NCI-H1417 treated with DMSO at 0.1 percent for 48 hours (cell line): ENCODE results near the gene ATP9B.
"Not testable (repeated sequence)": the region's sequence is repeated elsewhere in the genome, so short reads cannot be mapped to it uniquely, and the experiment has no call there.

Source experiments
- DNase-seq: peaks from one replicate; lab custom pipeline; 2025; lab: John Stamatoyannopoulos, UW

The ATP9B gene

GRCh38 chr18:79278896-79279295 lies 209.7 kb downstream of the ATP9B start:
- no peak for DNase-seq

GRCh38 chr18:79283131-79283810 lies 214.1 kb downstream of the ATP9B start:
- peak; percentile 91 for DNase-seq

GRCh38 chr18:79283929-79284328 lies 214.7 kb downstream of the ATP9B start:
- no peak for DNase-seq

DNA sequence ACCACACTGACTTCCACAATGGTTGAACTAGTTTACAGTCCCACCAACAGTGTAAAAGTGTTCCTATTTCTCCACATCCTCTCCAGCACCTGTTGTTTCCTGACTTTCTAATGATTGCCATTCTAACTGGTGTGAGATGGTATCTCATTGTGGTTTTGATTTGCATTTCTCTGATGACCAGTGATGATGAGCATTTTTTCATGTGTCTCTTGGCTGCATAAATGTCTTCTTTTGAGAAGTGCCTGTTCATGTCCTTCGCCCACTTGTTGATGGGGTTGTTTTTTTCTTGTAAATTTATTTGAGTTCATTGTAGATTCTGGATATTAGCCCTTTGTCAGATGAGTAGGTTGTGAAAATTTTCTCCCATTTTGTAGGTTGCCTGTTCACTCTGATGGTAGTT lies 216.0 kb downstream of the ATP9B start:
- DNase-seq = not testable (repeated sequence)

- not testable (repeated sequence) for DNase-seq
Observed at GRCh38 chr18:79290409-79290808, 221.2 kb downstream of the ATP9B start.

DNA sequence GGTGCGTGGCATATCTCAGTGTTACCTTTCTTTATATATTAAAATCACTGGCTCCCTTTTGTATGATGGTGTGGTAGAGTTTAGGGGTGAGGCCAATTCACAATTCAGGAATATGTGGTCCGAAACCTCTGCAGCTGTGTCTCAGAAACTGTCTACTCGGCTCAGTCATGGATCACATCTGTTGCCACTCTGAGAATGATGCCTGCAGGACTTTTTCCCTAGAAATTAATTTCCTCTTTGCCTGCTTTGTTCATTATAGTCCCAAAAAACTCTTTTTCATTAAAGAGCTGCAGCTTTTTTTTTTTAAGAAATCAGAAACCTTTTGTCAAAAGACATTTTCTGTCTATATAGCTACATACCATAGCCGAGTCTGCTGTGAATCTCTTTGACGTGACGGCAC lies 221.7 kb downstream of the ATP9B start:
- DNase-seq = no peak

- no peak for DNase-seq
Observed at GRCh38 chr18:79294235-79294634, 225.0 kb downstream of the ATP9B start.

DNA sequence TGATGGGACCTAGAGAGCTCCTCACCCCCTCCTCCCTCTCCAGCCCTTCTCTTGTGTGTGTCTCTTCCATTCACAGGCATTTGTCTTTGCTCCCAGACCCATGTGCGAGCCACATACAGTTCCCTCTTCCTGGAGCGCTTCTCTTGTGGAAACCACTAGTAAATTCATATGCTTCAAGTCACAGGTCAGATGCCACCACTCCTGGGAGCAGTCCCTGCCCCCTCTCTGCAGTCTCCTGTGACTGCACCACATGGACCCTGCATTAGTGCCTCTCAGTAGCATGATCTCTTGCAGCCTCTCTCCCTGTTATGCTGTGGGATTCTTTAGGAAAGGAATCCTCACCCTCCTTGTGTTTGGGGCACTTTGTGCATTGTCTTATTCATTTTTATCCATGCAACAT lies 230.1 kb downstream of the ATP9B start:
- no peak for DNase-seq

GRCh38 chr18:79299711-79300110 lies 230.5 kb downstream of the ATP9B start:
- no peak for DNase-seq

DNA sequence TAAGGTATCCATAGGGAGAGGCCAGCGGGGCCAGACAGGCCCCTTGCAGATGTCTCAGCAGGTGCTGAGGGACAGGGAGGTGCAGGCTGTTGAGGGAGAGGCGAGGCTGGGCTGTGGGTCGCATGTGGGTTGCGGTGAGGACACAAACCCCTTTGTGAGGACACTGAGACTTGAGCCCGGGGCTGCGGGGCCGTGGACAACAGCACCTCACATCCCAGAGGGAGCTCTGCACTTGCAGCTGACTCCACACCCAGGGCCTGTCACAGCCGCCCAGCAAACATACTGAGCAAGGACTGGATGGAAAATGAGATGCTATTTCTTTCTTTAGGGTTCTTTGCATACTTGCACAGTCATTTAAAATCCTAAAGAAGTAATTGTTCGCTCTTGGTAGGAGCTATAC lies 231.2 kb downstream of the ATP9B start:
- DNase-seq = no peak

DNA sequence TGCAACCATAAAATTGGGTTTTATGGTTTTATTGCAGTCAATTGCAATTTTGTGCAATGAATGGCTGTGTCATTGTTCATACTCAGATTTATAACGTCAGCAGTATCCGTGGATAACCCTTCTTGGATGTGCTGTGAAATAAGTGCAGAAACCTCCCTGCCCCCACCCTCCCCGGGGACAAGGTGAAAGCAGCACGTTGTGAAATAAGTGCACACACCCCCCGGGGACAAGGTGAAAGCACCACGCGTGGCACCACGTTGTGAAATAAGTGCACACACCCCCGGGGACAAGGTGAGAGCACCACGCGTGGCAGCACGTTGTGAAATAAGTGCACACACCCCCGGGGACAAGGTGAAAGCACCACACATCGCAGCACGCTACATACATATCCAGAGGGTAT lies 232.9 kb downstream of the ATP9B start:
- DNase-seq = no peak

GRCh38 chr18:79305911-79306310 lies 236.7 kb downstream of the ATP9B start:
- no peak for DNase-seq

DNA sequence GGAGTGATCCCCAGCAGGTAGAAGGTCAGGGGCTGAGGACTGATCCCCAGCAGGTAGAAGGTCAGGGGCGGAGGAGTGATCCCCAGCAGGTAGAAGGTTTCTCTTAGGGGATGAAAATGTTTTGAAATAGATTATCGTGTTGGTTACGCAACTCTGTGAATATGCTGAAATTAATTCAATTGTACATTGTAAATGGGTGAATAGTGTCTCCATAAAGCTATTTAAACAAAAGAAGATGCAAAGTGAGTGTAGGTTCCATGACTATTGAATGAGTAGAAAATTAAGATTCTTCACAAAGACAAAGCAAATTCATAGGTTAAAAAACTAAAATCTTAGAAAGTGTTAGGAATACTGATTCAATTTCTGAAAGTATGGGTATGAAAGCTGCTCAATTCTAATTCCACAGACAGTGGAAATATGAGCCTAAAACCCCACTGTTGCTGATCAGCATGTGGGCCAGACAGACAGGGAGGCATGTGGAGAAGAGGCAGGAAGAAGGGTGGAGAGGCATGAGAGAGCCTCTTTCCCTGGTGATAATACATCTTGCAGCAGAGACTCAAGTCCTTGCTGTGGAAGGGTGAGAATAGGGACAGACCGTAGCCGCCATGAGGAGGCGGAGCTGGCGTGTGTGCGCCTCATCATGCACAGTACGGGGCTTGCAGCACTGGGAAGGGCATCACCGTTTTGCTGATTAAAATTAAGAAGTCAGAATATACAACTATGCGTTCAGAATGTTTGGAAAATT lies 240.6 kb downstream of the ATP9B start:
- no peak for DNase-seq

DNA sequence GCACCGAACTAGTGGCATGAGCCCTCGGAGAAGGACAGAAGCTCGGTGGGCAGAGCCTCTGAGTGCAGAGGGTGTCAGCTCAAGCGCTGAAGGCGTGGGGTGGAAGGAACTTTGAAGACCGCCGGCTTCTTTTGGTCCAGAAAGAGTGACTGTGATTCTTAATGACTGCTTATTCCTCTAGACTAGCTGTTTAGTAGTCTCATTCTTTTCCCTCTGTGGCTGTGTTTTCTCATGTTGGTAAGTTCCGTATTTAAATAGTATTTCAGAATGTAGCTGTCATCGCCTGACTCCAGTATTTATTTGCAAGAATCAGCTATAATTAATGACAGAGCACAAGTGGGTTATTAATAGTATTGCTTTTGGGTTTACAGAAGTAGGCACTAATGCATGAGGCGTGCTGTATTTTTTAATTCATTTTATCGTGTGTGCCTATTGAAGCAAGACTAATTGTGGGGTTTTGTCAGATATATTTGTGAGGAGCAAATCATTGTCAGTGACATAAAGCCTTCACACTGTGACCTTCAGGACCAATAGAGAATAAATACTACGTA lies 245.7 kb downstream of the ATP9B start:
- peak; percentile 93 for DNase-seq

- DNase-seq = peak; percentile 81
Observed at GRCh38 chr18:79315596-79315995, 246.4 kb downstream of the ATP9B start.

DNA sequence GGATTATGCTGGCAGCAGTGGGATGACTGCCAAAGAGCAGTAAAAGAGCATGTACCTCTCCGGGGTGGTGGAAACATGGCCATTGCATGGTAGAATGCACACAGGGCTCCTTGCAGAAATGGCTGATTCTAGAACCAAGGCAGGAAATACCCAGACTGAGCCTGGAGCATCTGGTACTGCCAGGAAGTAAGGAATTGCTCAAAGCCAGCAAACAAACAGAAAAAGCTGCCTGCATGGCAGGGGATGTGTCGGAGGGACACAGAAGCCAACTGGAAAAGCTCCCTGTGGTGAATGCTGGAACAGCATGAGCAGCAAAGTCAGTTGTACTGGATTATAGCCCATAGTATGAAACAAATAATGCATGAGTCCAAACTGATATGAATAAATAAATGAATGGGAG lies 248.5 kb downstream of the ATP9B start:
- DNase-seq = no peak

DNA sequence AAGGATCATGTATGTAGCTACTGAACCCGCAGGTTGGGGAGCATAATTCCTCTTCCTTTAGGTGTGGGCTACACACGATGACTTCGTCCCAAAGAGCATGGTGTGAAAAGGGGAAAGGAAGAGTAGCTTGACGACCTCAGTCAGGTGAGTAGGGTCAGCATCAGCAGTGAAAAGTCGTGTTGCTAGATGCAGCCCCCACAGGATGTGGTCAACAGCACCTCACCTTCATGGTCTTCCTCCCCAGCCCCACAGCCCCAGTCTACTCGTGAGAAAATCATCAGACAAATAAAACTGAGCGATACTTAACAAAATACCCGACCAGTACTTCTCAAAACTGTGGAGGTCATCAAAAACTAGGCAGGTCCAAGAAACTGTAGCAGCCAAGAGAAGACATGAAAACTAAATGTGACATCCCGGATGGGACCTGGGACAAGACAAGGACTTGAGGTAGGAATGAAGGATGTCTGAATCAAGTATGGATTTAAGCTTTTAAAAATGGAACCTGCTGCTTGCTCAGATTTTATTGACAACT lies 249.0 kb downstream of the ATP9B start:
- no peak for DNase-seq

GRCh38 chr18:79320216-79320850 lies 251.1 kb downstream of the ATP9B start:
- DNase-seq = no peak

GRCh38 chr18:79321625-79322405 lies 252.6 kb downstream of the ATP9B start:
- no peak for DNase-seq

DNA sequence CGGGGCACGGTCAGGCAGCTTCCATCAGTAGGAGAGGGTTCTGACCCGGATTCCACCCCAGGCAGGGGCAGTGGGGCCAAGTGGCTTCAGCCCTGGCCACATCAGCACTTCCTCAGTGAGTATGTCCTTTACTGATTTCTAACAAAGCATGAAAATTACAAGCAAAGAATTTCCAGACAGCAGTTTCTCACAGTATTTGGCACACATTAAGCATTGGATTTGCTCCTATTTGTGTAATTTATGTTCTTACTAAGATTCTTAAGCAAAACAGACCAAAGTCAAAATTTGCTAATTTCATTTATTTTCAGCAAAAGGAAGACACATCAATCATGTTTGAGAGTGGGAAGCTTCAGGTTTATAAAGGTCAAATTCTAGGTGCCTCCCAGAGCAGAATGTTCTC lies 253.2 kb downstream of the ATP9B start:
- no peak for DNase-seq

- no peak for DNase-seq
Observed at GRCh38 chr18:79323471-79323870, 254.3 kb downstream of the ATP9B start.
